OCI-LY3 (cell line): ENCODE results near the gene ORC6.

Experiments
- H2AFZ ChIP-seq: fragments of 200-600, 300-600 bp; shearing (Covaris generic); 2 replicates; pipeline ENCODE4 v1.6.0; 2014; ENCODE audit warnings: antibody characterized with exemption, low read depth, low read length
- H3K27ac ChIP-seq: fragments of 200-600, 300-600 bp; sonication (generic); 2 replicates; pipeline ENCODE4 v1.5.1; 2014; ENCODE audit warnings: mild to moderate bottlenecking, low read length, moderate library complexity, mixed read lengths
- H3K27me3 ChIP-seq: fragments of 200-600, 300-600 bp; sonication (generic); 2 replicates; pipeline ENCODE4 v1.6.1; 2014; ENCODE audit warnings: low read depth, low read length, mixed read lengths
- H3K36me3 ChIP-seq: fragments of 200-600, 300-600 bp; sonication (generic); replicated peaks from 2 replicates; pipeline ENCODE3; 2014; ENCODE audit warnings: low read depth, low read length, mixed read lengths
- H3K4me1 ChIP-seq: fragments of 300-600, 200-600 bp; sonication (generic); 2 replicates; pipeline ENCODE4 v1.6.1; 2014; ENCODE audit warnings: low read length, mixed read lengths
- H3K4me2 ChIP-seq: fragments of 200-600, 300-600 bp; sonication (generic); 2 replicates; pipeline ENCODE4 v1.6.1; 2014; ENCODE audit warnings: low read length, mixed read lengths
- H3K4me3 ChIP-seq: fragments of 300-600, 200-600 bp; sonication (generic); 2 replicates; pipeline ENCODE4 v1.5.1; 2014; ENCODE audit warnings: antibody characterized with exemption, mild to moderate bottlenecking, low read length, moderate library complexity
- H3K79me2 ChIP-seq: fragments of 300-600, 200-600 bp; shearing (Covaris generic); 2 replicates; pipeline ENCODE4 v1.6.1; 2014; ENCODE audit warnings: mild to moderate bottlenecking, low read length, mixed read lengths
- H3K9ac ChIP-seq: fragments of 300-600, 200-600 bp; shearing (Covaris generic); 2 replicates; pipeline ENCODE4 v1.6.0; 2014; ENCODE audit warnings: mild to moderate bottlenecking, low read length, moderate library complexity
- H3K9me3 ChIP-seq: fragments of 200-600, 300-600 bp; shearing (Covaris generic); 2 replicates; pipeline ENCODE4 v1.6.1; 2014; ENCODE audit warnings: low read length, mixed read lengths; ENCODE audit not compliant: insufficient read depth
- H4K20me1 ChIP-seq: fragments of 200-600, 300-600 bp; sonication (generic); 2 replicates; pipeline ENCODE4 v1.6.1; 2016; ENCODE audit warnings: low read length, mixed read lengths; ENCODE audit not compliant: insufficient read depth
- EZH2phosphoT487 ChIP-seq: fragments of 200-600 bp; shearing (Covaris generic); IDR thresholded peaks from 2 replicates; pipeline ENCODE4 v1.6.1; 2018; ENCODE audit warnings: antibody characterized with exemption, mixed run types, low read depth
- TF ChIP-seq, protein P1 (sequence below): fragments of 200-600, 300-600 bp; sonication (generic); IDR thresholded peaks from 2 replicates; pipeline ENCODE4 v1.5.1; 2014; ENCODE audit warnings: antibody characterized with exemption, low read length, low read depth

Gene ORC6

GRCh38 chr16:46731691-46732555 lies 42.5 kb downstream of the ORC6 start:
- Histone ChIP-seq H3K9me3 (no peaks in the 10 kb centered on the region), H3K27me3 (no peaks in the 10 kb centered on the region), H3K79me2 (no peaks in the 10 kb centered on the region), H3K4me1 (no peaks in the 10 kb centered on the region), H4K20me1 (no peaks in the 10 kb centered on the region), H3K36me3 (no peaks in the 10 kb centered on the region), H3K9ac (no peak overlapping the region), H2AFZ (no peak overlapping the region), H3K27ac (no peak overlapping the region), H3K4me3 (no peak overlapping the region), H3K4me2 (no peak overlapping the region)
- no peak for TF ChIP-seq EZH2phosphoT487
- TF ChIP-seq, protein P1, sequence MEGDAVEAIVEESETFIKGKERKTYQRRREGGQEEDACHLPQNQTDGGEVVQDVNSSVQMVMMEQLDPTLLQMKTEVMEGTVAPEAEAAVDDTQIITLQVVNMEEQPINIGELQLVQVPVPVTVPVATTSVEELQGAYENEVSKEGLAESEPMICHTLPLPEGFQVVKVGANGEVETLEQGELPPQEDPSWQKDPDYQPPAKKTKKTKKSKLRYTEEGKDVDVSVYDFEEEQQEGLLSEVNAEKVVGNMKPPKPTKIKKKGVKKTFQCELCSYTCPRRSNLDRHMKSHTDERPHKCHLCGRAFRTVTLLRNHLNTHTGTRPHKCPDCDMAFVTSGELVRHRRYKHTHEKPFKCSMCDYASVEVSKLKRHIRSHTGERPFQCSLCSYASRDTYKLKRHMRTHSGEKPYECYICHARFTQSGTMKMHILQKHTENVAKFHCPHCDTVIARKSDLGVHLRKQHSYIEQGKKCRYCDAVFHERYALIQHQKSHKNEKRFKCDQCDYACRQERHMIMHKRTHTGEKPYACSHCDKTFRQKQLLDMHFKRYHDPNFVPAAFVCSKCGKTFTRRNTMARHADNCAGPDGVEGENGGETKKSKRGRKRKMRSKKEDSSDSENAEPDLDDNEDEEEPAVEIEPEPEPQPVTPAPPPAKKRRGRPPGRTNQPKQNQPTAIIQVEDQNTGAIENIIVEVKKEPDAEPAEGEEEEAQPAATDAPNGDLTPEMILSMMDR, result no peak

- Histone ChIP-seq H3K27me3 (no peaks in the 10 kb centered on the region), H3K4me2 (no peak overlapping the region), H3K27ac (no peak overlapping the region), H3K4me1 (no peaks in the 10 kb centered on the region), H3K36me3 (no peaks in the 10 kb centered on the region), H2AFZ (no peak overlapping the region), H3K9ac (no peak overlapping the region), H3K79me2 (no peaks in the 10 kb centered on the region), H3K9me3 (no peaks in the 10 kb centered on the region), H4K20me1 (no peaks in the 10 kb centered on the region), H3K4me3 (no peak overlapping the region)
- TF ChIP-seq EZH2phosphoT487, result no peak
- TF ChIP-seq, protein P1, result no peak
Measured at GRCh38 chr16:46732561-46732960, 43.1 kb downstream of the ORC6 start.

- Histone ChIP-seq H3K4me3 (no peak overlapping the region), H3K9me3 (no peaks in the 10 kb centered on the region), H4K20me1 (no peaks in the 10 kb centered on the region), H3K4me2 (no peak overlapping the region), H3K4me1 (no peaks in the 10 kb centered on the region), H3K9ac (no peak overlapping the region), H3K36me3 (no peaks in the 10 kb centered on the region), H2AFZ (no peak overlapping the region), H3K79me2 (no peaks in the 10 kb centered on the region), H3K27me3 (no peaks in the 10 kb centered on the region), H3K27ac (no peak overlapping the region)
- TF ChIP-seq, protein P1, result no peak
- TF ChIP-seq EZH2phosphoT487, result no peak
Measured at GRCh38 chr16:46733319-46733830, 43.9 kb downstream of the ORC6 start.

DNA sequence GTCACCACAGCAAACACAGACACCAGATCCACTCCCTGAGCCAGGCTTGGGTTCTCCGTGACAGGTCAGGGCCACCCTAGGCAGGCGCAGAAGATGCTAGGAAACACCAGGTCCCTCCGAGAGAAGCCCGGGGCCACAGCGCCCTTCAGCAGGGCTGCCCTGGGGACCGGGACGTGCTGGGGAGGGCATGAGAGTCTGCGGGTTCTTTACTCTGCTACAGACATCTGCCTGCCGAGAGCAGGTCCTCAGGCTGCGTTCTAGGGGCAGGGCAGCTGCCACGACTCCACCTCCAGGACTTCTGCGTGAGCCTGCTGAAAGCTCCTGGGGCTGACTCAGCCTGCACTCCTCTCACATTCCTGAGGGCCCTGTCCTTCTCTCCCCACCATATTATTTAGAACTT lies 47.2 kb downstream of the ORC6 start:
- TF ChIP-seq, protein P1, result no peak
- no peak for TF ChIP-seq EZH2phosphoT487
- Histone ChIP-seq H3K79me2 (no peaks in the 10 kb centered on the region), H3K27me3 (no peaks in the 10 kb centered on the region), H2AFZ (no peak overlapping the region), H4K20me1 (no peaks in the 10 kb centered on the region), H3K4me3 (no peak overlapping the region), H3K4me2 (no peak overlapping the region), H3K36me3 (no peaks in the 10 kb centered on the region), H3K27ac (no peak overlapping the region), H3K9me3 (no peaks in the 10 kb centered on the region), H3K4me1 (no peaks in the 10 kb centered on the region), H3K9ac (no peak overlapping the region)
